ENCODE measurements around the gene FCRL1. TPM values are rescaled to one million over a fixed set of nuclear protein-coding genes. Genes with fewer than 3 reads are reported as not detected.

Gene FCRL1
- total and polyA plus RNA-seq, 3 experiments from 2014 or later = 0.54 TPM; not detected in 2

DNA sequence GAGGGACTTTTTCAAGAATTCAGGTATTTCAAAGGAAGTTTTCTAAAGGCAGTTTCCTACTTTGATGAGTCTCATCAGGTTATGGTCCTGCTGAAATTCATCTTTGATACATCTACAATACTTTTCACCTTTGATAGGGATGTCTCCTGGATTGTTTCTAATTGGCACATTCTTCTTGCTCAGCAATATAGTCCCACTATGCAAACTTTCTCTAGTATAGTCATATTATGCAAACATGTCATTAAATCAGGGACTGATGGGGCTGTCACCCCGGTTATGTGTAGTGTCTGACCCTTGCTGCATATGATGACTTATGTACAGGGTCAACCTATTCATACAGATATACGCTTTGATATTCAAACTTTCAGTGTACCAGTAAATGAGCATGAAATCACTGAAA is 379 bp upstream of the FCRL1 start:
- H3K27ac ChIP-seq (ENCODE audit: low read depth, low read length) = no peak overlapping the region
- H3K4me1 ChIP-seq (ENCODE audit: insufficient read depth, low read length) = no peaks in the 10 kb centered on the region
- ChIA-PET POLR2A (no interaction called here), CTCF (no interaction called here)
- no peak for DNase-seq
- Mint-ChIP-seq H3K4me1 (no peaks in the 10 kb centered on the region), H3K27me3 (peaks cover 7 to 23% of the 10 kb centered on the region in 2 donors), H3K4me3 (no peak overlapping the region), H3K36me3 (no peaks in the 10 kb centered on the region), H3K27ac (no peak overlapping the region), H3K9me3 (peaks cover 0 to 3% (median 2%) of the 10 kb centered on the region in 5 donors)
- no peaks in the 10 kb centered on the region for H3K27me3 ChIP-seq (ENCODE audit: insufficient read depth, low read length, poor library complexity, severe bottlenecking)
- H3K9me3 ChIP-seq (ENCODE audit: low read length) = no peaks in the 10 kb centered on the region
- no peak overlapping the region for H3K4me3 ChIP-seq (ENCODE audit: low read length)
- no peaks in the 10 kb centered on the region for H3K36me3 ChIP-seq (ENCODE audit: insufficient read depth, low read length)

DNA sequence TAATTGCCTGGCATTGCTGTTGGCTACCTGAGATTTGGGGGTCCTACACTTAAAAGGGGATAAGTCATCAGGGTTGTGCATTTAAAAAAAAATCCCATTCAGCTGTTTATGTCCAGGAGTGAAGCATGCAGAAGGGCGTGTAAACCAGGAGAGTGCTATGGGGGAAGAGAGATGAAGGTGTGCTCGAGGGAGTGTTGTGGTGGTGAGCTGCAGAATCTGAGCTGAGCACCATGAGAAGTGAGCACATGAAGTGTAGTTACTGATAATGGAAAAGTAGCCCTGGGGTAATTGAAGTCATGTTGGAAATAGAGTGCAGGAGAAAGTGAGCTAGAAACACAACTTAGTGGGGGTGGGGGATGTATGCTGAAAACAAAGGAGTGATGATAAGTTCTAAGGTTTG is 705 bp downstream of the FCRL1 start:
- no peaks in the 10 kb centered on the region for H3K27me3 ChIP-seq (ENCODE audit: insufficient read depth, low read length, poor library complexity, severe bottlenecking)
- H3K4me3 Mint-ChIP-seq = no peak overlapping the region
- H3K27ac Mint-ChIP-seq = no peak overlapping the region
- H3K4me3 ChIP-seq (ENCODE audit: low read length) = no peak overlapping the region
- no peaks in the 10 kb centered on the region for H3K36me3 Mint-ChIP-seq
- ChIA-PET CTCF (no interaction called here), POLR2A (no interaction called here)
- no peak overlapping the region for H3K27ac ChIP-seq (ENCODE audit: low read depth, low read length)
- no peaks in the 10 kb centered on the region for H3K4me1 Mint-ChIP-seq
- no peaks in the 10 kb centered on the region for H3K9me3 ChIP-seq (ENCODE audit: low read length)
- H3K9me3 Mint-ChIP-seq = peaks cover 3 to 10% (median 6%) of the 10 kb centered on the region in 5 donors
- H3K4me1 ChIP-seq (ENCODE audit: insufficient read depth, low read length) = no peaks in the 10 kb centered on the region
- H3K27me3 Mint-ChIP-seq = peaks cover 7 to 16% of the 10 kb centered on the region in 2 donors
- no peak for DNase-seq
- no peaks in the 10 kb centered on the region for H3K36me3 ChIP-seq (ENCODE audit: insufficient read depth, low read length)

DNA sequence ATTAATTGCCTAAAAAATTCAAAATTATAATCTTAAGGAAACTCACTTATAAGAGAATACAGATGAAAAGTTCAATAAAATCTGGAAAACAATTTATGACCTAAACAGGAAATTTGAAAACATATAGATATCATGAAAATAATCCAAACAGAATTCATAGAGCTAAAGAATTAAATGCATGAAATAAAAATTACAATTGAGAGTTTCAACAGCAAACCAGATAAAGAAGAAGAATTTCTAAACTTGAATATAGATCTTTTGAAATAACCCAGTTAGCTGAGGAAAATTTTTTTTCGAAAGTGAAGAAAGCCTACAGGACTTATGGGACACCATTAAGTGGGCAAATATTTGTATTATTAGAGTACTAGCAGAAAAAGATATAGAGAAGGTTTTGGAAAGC is 6.7 kb downstream of the FCRL1 start:
- no peak for DNase-seq
- ChIA-PET CTCF (no interaction called here), POLR2A (no interaction called here)
- Mint-ChIP-seq H3K27me3 (peaks cover 10 to 24% of the 10 kb centered on the region in 2 donors), H3K9me3 (peaks cover 19 to 33% (median 23%) of the 10 kb centered on the region in 5 donors), H3K27ac (no peak overlapping the region), H3K36me3 (peaks cover 0 to 9% (median 2%) of the 10 kb centered on the region in 3 donors), H3K4me1 (no peaks in the 10 kb centered on the region), H3K4me3 (no peak overlapping the region)
- no peaks in the 10 kb centered on the region for H3K9me3 ChIP-seq (ENCODE audit: low read length)
- no peaks in the 10 kb centered on the region for H3K36me3 ChIP-seq (ENCODE audit: insufficient read depth, low read length)
- no peaks in the 10 kb centered on the region for H3K4me1 ChIP-seq (ENCODE audit: insufficient read depth, low read length)
- H3K27ac ChIP-seq (ENCODE audit: low read depth, low read length) = no peak overlapping the region
- no peak overlapping the region for H3K4me3 ChIP-seq (ENCODE audit: low read length)
- no peaks in the 10 kb centered on the region for H3K27me3 ChIP-seq (ENCODE audit: insufficient read depth, low read length, poor library complexity, severe bottlenecking)

DNA sequence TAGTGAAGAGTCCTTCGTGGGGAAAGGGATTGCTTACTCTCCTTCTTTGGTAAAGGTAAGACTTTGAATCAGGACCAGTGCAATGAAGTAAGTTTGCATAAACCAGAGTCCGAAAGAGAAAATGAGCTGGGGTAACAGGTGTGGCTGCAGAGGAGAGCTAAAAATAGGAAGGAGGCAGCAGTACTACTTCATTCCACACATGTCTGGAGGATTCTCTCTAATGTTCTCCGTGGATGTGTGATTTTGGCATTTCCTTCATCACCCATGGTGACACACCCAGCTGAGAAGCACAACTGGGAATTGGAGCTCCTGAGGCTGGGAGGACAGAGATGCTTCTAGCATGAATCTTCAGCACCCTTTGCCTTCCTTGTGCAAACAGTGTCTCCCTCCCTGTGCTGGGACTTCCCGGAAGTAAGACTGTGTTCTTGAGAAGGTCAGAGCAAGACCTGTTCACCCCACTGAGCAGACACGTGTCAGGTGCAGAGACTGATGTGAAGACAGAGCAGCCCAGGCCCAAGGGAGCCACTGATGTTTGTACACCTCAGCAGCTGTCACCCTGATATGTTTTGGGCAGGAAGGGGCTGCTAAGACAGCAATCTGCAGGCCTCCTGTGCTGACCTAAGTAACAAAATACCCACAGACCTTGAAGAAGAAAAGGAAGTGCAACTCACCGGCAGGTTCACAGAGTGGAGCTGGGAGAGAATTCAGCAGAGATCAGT is 13.3 kb downstream of the FCRL1 start:
- no peaks in the 10 kb centered on the region for H3K4me1 Mint-ChIP-seq
- H3K9me3 Mint-ChIP-seq = peaks cover 0 to 6% (median 0%) of the 10 kb centered on the region in 5 donors
- POLR2A ChIA-PET = no interaction called here
- Histone ChIP-seq H3K9me3 (ENCODE audit: low read length) (no peaks in the 10 kb centered on the region), H3K4me1 (ENCODE audit: insufficient read depth, low read length) (no peaks in the 10 kb centered on the region), H3K36me3 (ENCODE audit: insufficient read depth, low read length) (no peaks in the 10 kb centered on the region), H3K4me3 (ENCODE audit: low read length) (no peak overlapping the region), H3K27ac (ENCODE audit: low read depth, low read length) (no peak overlapping the region), H3K27me3 (ENCODE audit: insufficient read depth, low read length, poor library complexity, severe bottlenecking) (no peaks in the 10 kb centered on the region)
- peak in 1 of 5 donors; percentile 1 for DNase-seq
- peak overlapping the region in 1 of 8 donors; percentile 92 for H3K27ac Mint-ChIP-seq
- no peak overlapping the region for H3K4me3 Mint-ChIP-seq
- CTCF ChIA-PET = no interaction called here
- peaks cover 0 to 4% (median 2%) of the 10 kb centered on the region in 3 donors for H3K36me3 Mint-ChIP-seq
- H3K27me3 Mint-ChIP-seq = peaks cover 6 to 19% of the 10 kb centered on the region in 2 donors

DNA sequence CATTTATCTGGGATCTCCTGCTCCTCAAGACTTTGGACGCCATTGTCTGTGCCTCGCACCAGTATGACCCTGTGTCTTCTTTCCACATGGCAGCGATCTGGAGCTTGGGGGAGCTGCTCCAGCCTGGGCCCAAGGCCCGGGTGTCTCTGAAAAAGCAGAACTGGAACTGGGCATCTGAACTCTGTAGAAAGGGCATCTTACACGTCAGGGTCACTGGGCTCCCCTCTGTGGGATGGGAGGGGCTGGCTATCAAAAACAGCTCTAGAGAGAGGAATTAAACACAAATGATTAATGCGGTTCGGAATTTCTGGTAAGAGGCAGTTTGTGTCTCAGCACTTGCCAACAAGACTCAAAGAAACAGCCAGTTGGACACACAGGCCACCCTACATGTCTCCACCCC is 16.1 kb downstream of the FCRL1 start:
- H3K4me3 ChIP-seq (ENCODE audit: low read length) = no peak overlapping the region
- Mint-ChIP-seq H3K27ac (no peak overlapping the region), H3K4me1 (no peaks in the 10 kb centered on the region), H3K9me3 (peaks cover 0 to 2% (median 0%) of the 10 kb centered on the region in 5 donors), H3K4me3 (no peak overlapping the region), H3K36me3 (no peaks in the 10 kb centered on the region), H3K27me3 (peaks cover 6 to 11% of the 10 kb centered on the region in 2 donors)
- CTCF ChIA-PET = no interaction called here
- no peaks in the 10 kb centered on the region for H3K9me3 ChIP-seq (ENCODE audit: low read length)
- H3K4me1 ChIP-seq (ENCODE audit: insufficient read depth, low read length) = no peaks in the 10 kb centered on the region
- POLR2A ChIA-PET = no interaction called here
- H3K36me3 ChIP-seq (ENCODE audit: insufficient read depth, low read length) = no peaks in the 10 kb centered on the region
- no peak overlapping the region for H3K27ac ChIP-seq (ENCODE audit: low read depth, low read length)
- no peaks in the 10 kb centered on the region for H3K27me3 ChIP-seq (ENCODE audit: insufficient read depth, low read length, poor library complexity, severe bottlenecking)
- DNase-seq = no peak

DNA sequence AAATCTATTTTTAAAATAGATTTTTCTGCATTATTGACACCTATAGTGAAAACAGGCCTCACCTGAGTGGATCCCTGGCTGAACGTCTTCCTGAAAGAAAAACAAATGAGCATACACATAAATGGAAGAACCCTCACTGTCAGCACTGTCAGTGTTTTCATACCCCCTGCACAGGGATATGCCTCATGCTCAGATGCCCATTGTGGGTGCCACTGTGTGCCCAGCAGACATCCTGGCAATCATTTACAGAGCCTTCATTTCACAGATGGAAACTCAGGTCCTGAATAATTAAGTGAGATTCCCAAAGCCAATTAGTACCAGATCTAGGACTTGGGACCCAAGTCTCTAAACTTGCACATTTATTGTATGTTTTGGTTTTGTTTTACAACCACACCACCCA is 19.9 kb downstream of the FCRL1 start:
- Mint-ChIP-seq H3K4me1 (no peaks in the 10 kb centered on the region), H3K4me3 (no peak overlapping the region), H3K9me3 (no peaks in the 10 kb centered on the region), H3K36me3 (no peaks in the 10 kb centered on the region), H3K27me3 (peaks cover 0 to 3% of the 10 kb centered on the region in 2 donors), H3K27ac (no peak overlapping the region)
- Histone ChIP-seq H3K36me3 (ENCODE audit: insufficient read depth, low read length) (no peaks in the 10 kb centered on the region), H3K27me3 (ENCODE audit: insufficient read depth, low read length, poor library complexity, severe bottlenecking) (no peaks in the 10 kb centered on the region), H3K27ac (ENCODE audit: low read depth, low read length) (no peak overlapping the region), H3K4me1 (ENCODE audit: insufficient read depth, low read length) (no peaks in the 10 kb centered on the region), H3K9me3 (ENCODE audit: low read length) (no peaks in the 10 kb centered on the region), H3K4me3 (ENCODE audit: low read length) (no peak overlapping the region)
- CTCF ChIA-PET = no interaction called here
- DNase-seq = no peak
- POLR2A ChIA-PET = no interaction called here

DNA sequence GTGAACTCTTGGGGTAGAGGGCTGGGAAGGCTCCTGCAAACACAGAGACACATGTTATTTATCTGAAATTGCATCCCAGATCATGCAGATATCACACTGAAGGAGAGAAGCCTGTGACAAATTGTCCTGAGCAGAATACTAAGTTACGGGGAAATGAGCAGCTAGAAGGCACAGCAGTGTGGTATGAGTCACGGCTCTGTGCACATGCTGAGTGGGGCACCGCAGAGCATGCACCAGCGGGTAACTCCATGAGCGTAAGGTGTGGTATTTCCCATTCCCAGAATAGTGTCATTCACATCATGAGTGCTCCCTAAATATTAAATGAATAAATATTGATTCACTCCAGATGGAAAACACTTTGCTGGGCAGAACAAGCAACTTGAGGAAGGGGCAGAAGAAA is 21.7 kb downstream of the FCRL1 start:
- peaks cover 0 to 6% (median 1%) of the 10 kb centered on the region in 3 donors for H3K36me3 Mint-ChIP-seq
- DNase-seq = no peak
- no peak overlapping the region for H3K27ac ChIP-seq (ENCODE audit: low read depth, low read length)
- no peak overlapping the region for H3K4me3 Mint-ChIP-seq
- H3K27me3 ChIP-seq (ENCODE audit: insufficient read depth, low read length, poor library complexity, severe bottlenecking) = no peaks in the 10 kb centered on the region
- no peaks in the 10 kb centered on the region for H3K4me1 ChIP-seq (ENCODE audit: insufficient read depth, low read length)
- no peaks in the 10 kb centered on the region for H3K36me3 ChIP-seq (ENCODE audit: insufficient read depth, low read length)
- H3K27me3 Mint-ChIP-seq = no peaks in the 10 kb centered on the region
- CTCF ChIA-PET = no interaction called here
- no peaks in the 10 kb centered on the region for H3K4me1 Mint-ChIP-seq
- H3K27ac Mint-ChIP-seq = no peak overlapping the region
- H3K9me3 ChIP-seq (ENCODE audit: low read length) = peaks cover under 1% of the 10 kb centered on the region
- POLR2A ChIA-PET = no interaction called here
- peaks cover 9 to 11% (median 10%) of the 10 kb centered on the region in 5 donors for H3K9me3 Mint-ChIP-seq
- H3K4me3 ChIP-seq (ENCODE audit: low read length) = no peak overlapping the region

DNA sequence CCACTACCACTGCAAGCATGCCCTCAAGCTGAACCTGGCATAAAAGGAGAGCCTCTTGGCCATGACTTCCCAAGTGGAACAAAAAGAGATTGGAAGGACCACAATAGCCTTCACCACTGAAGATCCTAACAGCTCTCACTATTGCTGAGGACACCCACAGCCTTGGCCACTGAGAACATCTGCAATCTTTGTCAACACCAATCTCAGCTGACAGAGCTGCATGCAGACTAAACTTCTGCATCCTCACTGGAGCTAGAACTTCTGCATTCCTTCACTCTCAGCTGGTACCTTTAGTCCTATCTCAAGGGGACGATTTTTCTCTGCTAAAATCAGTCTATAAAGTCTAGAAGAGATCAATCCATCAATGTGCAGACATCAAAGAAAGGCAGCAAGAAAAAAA is 34.7 kb downstream of the FCRL1 start:
- H3K27me3 Mint-ChIP-seq = peaks cover 2 to 8% of the 10 kb centered on the region in 2 donors
- DNase-seq = no peak
- peaks cover 0 to 9% (median 6%) of the 10 kb centered on the region in 5 donors for H3K9me3 Mint-ChIP-seq
- ChIA-PET POLR2A (no interaction called here), CTCF (no interaction called here)
- Histone ChIP-seq H3K27ac (ENCODE audit: low read depth, low read length) (no peak overlapping the region), H3K36me3 (ENCODE audit: insufficient read depth, low read length) (no peaks in the 10 kb centered on the region), H3K27me3 (ENCODE audit: insufficient read depth, low read length, poor library complexity, severe bottlenecking) (no peaks in the 10 kb centered on the region), H3K4me3 (ENCODE audit: low read length) (no peak overlapping the region), H3K9me3 (ENCODE audit: low read length) (no peaks in the 10 kb centered on the region), H3K4me1 (ENCODE audit: insufficient read depth, low read length) (no peaks in the 10 kb centered on the region)
- H3K36me3 Mint-ChIP-seq = no peaks in the 10 kb centered on the region
- no peak overlapping the region for H3K27ac Mint-ChIP-seq
- H3K4me1 Mint-ChIP-seq = peaks cover 4 to 6% (median 6%) of the 10 kb centered on the region in 3 donors
- no peak overlapping the region for H3K4me3 Mint-ChIP-seq

Data from CD8-positive, alpha-beta memory T cell (primary cell).